HTERT RPE-1 (cell line): ENCODE data around the gene DEGS1.
"Not testable (repeated sequence)": the region's sequence is repeated elsewhere in the genome, so short reads cannot be mapped to it uniquely, and the experiment has no call there.

Experiments
- in situ Hi-C: fragments of 300-500 bp; cut with MboI; formaldehyde crosslinking; loops from 4 replicates; pipeline ENCODE4 v1.14.3; 2020; ENCODE audit warnings: low sequenced_read_pairs

Gene DEGS1

DNA sequence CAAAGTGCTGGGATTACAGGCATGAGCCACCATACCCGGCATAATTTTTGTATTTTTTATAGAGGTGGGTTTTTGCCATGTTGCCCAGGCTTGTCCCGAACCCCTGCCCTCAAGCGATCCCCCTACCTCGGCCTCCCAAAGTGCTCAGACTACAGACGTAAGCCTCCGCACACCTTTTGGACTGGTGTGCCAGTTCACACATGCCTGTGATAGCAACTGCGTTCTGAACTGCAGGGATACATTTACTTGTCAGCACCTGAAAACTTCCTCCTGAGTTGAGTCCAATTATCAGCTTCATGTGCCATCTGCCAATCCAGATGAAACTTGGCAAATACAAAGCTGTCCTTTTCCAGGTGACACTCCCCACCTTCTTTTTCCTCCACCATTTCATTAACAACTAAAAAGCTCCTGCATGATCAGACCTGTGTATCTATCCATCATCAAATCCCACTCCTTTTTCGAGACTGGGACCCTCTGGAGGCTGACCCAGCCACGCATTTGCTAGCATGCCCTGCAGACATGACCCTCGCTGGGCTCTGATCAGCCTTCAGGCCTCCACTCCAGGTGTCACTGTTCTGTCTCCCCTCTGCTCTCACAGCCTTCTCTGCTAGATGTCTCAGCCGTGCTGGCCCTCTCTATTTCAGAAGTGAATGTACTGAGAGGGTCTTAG is 2.1 kb upstream of the DEGS1 start:
- in situ Hi-C loops, result no loop called here

DNA sequence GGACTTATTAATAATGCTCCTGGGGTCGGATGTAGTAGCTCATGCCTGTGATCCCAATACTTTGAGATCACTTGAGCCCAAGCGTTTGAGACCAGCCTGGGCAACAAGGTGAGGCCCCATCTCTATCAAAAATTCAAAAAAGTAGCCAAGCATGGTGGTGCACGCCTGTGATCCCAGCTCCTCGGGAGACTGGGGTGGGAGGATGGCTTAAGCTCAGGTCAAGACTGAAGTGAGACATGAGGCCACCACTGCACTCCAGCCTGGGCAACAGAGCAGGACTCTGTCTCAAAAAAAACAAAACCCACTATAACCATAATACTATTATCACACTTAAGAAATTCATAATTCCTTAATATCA is 1.6 kb upstream of the DEGS1 start:
- in situ Hi-C loops, result no loop called here

DNA sequence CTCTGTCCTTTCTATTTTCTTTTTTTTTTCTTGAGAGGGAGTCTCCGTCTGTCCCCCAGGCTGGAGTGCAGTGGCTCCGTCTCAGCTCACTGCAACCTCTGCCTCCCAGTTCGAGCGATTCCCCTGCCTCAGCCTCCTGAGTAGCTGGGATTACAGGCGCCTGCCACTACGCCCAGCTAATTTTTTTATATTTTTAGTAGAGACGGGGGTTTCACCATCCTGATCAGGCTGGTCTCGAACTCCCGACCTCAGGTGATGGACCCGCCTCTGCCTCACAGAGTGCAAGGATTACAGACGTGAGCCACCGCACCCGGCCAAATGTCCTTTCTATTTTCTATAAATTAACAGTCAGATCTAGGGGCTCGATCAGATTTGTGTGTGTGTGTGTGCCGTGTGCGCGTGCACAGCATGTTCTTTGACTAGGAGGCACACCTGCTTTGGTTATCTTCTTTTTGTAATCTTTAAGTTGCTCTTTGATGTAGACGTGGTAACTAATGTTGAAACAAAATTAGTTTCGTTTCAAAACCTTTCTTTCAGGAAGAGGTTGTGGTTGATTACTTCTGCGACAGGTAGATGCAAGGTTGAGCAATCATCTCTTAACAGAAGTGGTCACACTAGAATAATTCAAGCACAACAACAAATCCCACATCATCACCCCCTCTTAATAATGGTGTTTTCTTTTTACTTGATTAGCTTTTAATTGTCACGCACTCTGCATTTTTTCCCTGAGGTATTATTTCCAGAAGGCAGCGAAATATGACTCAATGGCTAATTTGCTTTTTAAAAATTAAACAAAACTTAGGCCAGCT is 779 bp upstream of the DEGS1 start:
- in situ Hi-C loops, result no loop called here

DNA sequence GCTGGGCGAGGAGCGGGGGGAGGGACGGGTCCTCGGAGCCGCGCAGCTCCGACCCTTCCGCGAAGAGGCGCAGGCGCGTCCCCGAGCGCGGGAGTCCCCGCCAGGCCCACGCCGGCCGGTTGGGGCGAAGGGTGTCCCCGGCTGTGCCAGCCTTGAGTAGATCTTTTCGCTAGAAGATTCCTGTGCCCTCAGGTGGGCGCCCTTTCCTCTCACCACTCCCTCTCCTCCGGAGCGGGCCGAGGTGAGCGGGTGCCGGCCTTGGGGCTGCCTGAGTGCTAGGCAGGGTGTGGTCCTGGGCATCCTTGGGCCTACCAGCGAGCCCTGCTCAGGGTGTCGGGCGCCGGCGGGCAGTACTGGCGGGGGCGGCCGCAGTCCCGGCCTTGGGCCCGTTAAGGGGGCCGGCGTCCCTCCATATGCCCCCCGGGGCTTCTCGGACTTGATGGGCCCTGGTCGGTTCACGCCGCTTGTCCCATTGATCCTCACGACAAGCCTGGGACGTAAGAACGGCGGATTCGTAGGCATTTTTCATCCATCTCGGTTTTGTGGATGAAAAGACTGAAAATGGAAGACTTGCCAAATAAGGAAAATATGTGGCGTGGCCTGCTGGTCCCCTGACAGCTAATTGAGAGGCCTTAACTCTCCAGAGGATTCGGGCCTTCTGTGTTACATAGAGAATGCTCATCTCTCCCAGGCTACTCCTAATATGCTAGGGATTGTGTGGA is 712 bp downstream of the DEGS1 start:
- in situ Hi-C loops, result no loop called here

DNA sequence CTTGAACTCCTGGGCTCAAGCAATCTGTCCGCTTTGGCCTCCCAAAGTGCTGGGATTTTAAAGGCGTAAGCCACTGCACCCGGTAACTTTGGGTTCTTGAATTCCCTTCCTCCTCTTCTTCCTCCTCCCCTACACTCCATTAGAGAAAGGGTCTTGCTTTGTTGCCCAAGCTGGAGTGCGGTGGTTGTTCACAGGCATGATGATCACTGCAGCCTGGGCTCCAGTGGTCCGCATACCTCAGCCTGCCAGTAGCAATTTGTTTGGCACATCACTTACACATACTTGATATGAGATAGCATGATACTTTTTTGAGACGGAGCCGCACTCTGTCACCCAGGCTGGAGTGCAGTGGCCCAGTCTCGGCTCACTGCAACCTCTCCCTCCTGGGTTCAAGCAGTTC is 2.2 kb downstream of the DEGS1 start:
- in situ Hi-C loops, result no loop called here

DNA sequence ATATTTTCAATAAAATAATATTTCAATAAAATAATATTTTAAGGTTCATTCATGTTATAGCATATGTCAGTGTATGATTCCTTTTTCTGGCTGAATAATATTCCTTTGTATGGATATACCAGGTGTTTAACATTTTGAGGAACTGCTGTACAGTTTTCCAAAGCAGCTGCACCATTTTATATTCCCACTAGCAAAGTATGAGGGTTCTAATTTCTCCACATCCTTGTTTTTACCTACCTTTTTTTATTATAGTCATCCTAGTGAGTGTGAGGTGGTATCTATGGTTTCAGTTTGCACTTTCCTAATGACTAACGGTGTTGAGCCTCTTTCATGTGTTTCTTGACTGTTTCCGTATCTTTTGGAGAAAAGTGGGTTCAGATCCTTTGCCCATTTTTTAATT is 5.2 kb downstream of the DEGS1 start:
- in situ Hi-C loops, result no loop called here

DNA sequence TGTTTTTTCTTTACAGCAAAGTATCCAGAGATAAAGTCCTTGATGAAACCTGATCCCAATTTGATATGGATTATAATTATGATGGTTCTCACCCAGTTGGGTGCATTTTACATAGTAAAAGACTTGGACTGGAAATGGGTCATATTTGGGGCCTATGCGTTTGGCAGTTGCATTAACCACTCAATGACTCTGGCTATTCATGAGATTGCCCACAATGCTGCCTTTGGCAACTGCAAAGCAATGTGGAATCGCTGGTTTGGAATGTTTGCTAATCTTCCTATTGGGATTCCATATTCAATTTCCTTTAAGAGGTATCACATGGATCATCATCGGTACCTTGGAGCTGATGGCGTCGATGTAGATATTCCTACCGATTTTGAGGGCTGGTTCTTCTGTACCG is 6.5 kb downstream of the DEGS1 start:
- in situ Hi-C loops, result no loop called here

DNA sequence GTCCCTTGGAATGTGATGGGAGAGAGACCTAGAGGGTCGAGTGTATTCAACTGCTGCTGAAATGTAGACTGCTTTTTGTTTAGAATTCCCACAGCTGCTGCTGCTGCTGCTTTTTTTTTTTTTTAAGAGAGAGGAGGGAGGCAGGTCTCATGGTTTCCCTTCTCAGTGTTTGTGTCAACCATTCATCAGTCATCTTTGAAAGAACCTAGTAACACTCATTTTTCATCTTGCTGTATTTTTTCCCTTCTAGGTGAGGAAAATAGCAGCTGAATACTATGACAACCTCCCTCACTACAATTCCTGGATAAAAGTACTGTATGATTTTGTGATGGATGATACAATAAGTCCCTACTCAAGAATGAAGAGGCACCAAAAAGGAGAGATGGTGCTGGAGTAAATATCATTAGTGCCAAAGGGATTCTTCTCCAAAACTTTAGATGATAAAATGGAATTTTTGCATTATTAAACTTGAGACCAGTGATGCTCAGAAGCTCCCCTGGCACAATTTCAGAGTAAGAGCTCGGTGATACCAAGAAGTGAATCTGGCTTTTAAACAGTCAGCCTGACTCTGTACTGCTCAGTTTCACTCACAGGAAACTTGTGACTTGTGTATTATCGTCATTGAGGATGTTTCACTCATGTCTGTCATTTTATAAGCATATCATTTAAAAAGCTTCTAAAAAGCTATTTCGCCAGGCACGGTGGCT is 9.2 kb downstream of the DEGS1 start:
- in situ Hi-C loops, result no loop called here

DNA sequence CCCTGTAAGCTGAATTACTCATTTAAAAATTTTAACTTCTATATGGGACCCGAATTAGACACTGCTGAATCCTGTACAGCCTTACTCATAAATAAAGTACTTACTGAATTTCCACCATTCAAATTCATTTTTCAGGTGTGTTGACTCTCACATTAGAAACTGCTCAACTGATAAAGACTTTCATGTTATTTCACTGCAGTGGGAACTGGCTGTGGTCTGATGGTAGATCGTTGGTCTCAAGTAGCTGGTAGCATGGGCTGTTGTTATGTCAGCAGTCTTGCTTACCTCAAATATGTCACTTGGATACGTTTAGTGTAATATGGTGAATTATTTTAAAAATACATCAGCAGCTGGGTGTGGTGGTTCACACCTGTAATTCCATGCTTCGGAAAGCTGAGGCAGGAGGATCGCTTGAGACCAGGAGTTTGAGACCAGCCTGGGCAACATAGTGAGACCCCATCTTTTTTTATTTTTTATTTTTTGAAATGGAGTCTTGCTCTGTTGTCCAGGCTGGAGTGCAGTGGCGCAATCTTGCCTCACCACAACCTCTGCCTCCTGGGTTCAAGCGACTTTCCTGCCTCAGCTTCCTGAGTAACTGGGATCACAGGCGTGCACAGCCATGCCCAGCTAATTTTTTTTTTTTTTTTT is 10.4 kb downstream of the DEGS1 start:
- in situ Hi-C loops, result no loop called here

DNA sequence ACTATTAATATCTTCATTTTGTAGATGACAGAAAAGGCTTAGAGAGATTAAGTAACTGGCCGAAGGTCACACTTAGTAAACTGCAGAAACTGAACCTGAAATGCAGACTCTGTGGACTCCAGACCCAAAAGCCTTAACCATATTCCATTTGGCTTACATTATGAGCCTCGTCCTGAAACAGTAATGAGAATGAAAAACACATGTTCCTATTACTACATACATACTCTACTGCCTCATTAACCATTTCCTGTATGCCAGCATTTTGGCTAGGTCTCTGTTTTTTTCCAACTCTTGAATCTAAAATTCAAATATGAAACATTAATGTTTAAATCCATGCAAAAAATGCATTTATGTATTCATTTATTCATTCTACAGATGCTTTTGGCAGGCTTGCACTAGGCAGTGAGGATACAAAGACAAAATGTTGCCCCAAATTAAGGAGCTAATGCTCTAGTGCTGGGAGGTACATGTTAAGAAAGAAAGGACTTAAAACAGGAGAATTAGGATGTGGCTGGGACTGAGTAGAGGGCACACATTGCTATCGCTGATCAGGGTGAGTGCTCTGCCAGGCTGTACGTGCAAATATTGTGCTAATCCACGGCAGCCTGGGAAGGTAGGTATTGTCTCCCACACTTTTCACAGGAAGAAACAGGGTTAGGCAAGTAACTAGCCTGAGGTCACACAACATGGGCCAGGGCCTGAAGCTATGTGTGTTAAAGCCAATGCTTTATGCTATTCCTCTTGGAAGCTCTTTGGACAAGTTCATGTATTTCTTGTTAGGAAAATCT is 14.0 kb downstream of the DEGS1 start:
- in situ Hi-C loops, result no loop called here

DNA sequence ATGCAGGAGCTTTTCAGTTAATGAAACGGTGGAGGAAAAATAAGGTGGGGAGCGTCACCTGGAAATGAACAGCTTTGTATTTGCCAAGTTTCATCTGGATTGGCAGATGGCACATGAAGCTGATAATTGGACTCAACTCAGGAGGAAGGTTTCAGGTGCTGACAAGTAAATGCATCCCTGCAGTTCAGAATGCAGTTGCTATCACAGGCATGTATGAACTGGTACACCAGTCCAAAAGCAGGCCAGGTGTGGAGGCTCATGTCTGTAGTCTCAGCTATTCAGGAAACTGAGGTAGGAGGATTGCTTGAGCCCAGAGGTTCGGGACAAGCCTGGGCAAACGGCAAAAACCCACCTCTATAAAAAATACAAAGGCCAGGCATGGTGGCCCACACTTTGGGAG is 15.5 kb downstream of the DEGS1 start:
- in situ Hi-C loops, result no loop called here

DNA sequence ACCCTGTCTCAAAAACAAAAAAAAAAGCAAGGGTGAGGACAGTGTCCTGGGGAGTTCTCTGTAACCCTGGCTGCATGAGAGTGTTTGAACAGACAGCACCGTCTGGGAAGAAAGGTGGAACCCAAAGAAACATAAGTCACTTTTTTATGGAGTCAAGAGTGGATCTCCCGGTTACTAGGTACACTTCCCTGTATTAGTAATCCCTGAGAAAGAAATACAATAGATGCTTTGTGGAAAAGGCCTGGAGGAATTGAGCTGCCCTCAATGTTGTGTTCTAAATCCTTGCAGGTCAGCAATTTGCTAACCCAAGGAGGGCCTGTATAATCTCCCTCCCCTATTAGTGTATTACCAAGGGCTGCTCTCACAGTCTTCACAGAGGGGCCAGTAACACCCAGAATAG is 16.6 kb downstream of the DEGS1 start:
- in situ Hi-C loops, result no loop called here

DNA sequence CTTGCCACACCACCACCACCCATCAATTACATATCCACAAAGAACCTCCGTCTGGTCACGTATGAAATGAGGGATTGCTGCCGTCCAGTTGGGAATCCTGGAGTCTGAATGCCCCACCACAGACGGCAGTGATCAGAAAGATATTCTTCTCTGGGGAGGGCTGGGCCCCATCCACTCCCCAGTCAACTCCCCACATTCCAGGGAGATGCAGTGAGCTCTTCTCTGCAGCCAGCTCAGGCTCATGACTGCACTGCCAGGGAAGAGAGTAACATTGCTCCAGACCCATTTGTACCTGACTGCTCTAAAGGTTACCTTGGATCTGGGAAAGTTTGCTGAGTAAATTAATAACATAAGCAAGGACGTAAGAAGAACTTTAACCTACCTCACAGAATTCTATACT is 18.3 kb downstream of the DEGS1 start:
- in situ Hi-C loops, result no loop called here

DNA sequence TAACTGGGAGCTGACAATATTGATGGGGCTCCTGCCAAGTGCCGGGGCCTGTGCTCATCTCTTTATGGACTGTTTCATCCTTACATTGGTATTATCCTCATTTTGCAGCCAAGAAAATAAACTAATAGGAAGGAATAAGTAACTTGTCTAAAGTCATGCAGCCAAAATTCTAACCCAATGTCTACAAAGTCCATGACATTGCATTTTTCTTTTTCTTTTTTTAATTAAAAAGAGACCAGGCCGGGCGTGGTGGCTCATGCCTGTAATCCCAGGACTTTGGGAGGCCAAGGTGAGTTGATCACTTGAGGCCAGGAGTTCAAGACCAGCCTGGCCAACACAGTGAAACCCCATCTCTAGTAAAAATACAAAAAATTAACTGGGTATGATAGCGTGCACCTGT is 18.8 kb downstream of the DEGS1 start:
- in situ Hi-C loops, result no loop called here

DNA sequence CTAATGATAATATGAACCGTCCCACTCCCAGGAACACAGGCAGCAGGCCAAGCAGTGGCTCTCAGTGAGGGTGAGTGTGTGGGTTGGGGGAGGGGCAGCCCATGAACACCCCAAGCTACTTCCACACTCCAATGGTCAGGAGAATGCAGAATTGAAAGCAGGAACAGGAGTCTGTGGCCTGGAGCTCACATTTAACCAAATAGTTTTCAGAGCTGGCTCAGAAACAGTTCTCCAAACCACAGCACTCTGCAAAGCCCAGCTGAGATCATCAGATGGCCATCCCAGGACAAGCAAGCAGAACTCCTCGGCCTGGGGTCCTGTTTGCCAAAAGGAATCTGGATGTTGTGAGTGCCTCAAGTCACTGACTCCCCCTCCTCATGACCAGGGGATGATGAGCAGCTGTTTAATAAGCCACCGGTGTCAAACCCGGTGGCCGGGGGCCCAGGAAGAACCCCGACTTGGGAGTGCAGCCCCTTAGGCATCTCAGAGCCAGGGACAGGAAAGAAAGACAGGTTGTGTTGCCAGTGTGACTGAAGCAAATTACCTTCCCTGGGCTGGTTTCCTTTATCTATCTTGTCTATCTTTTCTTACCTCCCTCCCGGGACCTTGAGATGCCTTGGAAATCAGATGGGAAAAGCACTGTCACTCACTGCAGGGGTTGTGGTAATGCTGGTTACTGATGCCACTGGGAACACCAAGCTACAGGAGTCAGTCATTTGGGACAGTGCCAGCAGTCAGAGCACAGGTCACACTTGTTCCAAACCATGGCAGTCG is 20.4 kb downstream of the DEGS1 start:
- in situ Hi-C loops, result no loop called here

DNA sequence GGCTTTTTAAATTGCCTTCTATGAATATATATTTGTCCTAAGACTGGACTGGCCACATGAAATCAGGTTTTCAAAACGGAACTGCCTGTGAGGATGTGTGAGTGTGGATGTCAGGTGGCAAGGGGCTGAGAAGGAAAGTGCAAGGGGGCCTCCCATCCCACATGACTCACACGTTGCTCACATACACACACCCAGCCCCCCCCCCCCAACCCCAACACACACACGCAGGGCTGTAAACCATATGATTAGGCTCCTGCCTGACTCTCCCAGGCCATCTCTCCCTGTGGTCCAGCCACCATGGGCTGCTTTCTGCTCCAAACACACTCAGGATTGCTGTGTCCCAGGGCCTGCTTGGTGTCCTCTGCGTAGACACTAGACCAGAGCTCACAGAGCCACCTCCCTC is 22.4 kb downstream of the DEGS1 start:
- in situ Hi-C loops, result no loop called here

DNA sequence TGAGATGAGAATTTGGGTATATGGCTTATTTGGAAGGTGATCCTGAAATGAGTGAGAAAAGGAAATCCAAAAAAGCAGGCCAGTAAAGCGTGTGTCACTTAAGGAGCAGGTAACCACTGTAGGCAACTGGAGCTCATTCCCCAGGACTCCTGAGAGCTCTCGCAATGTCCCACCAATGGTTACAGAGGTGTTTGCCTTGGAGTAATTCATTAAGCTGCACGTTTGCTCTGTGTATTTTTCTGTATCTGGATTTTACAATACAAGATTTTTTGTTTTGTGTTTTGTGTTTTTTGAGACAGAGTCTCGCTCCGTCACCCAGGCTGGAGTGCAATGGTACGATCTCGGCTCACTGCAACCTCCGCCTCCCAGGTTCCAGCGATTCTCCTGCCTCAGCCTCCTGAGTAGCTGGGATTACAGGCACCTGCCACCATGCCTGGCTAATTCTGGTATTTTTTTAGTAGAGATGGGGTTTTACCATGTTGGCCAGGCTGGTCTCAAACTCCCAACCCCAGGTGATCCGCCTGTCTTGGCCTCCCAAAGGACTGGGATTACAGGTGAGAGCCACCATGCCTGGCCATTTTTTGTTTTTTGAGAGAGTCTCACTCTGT is 23.0 kb downstream of the DEGS1 start:
- in situ Hi-C loops, result not testable (repeated sequence)

DNA sequence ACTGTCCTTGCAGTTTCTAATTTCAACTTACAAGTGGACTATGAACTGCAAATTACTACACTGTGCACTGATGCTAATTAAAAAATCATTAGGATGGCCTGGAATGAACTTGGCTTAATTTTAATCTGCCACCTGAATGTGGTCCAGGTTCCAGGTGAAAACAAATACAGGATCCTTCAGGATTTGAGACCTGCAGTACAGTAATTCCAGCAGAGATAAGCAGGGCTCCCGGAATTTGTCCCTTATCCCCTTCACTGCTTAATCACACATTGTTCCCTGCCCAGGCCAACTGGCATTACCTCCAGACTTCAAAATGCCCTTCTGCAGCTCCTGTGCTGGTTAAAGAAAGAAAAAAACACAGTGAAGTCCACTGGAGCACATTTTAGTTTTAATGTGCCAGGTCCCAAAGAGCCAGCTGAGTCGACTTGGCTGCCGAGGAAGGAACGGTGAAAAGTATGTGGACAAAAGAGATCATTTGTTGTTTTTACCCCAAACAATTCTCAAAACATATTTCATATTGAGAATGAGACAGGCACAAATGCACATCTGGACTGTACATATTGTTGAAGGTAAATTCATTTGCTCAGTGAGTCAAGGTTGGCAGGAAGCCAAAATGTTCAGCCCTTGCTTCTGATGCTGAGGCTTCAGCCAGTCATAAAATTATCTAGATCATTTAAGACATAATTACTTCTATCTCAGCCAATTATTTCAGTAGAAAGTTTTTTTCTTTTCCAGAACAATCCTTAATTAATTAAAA is 28.3 kb downstream of the DEGS1 start:
- in situ Hi-C loops, result no loop called here
